ENCODE results near the gene DENND1C.

DNA sequence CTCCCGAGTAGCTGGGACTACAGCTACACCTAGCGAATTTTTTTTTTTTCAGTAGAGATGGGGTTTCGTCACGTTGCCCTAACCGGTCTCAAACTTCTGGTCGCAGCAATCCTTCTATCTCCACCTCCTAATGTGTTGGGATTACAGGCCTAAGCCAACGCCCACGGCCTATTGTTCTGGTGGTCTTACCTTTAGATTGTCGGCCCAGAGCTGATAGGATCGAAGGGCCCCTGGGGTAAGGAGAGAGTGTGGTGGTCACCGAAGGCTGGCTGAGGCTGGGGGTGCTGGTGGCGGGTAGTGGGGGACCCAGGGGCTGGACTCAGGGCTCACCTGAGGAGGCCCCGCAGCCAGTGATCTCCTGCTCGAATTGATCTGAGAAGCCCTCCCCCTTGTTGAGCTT lies 10.5 kb downstream of the DENND1C start:
- TF ChIP-seq, protein P1, sequence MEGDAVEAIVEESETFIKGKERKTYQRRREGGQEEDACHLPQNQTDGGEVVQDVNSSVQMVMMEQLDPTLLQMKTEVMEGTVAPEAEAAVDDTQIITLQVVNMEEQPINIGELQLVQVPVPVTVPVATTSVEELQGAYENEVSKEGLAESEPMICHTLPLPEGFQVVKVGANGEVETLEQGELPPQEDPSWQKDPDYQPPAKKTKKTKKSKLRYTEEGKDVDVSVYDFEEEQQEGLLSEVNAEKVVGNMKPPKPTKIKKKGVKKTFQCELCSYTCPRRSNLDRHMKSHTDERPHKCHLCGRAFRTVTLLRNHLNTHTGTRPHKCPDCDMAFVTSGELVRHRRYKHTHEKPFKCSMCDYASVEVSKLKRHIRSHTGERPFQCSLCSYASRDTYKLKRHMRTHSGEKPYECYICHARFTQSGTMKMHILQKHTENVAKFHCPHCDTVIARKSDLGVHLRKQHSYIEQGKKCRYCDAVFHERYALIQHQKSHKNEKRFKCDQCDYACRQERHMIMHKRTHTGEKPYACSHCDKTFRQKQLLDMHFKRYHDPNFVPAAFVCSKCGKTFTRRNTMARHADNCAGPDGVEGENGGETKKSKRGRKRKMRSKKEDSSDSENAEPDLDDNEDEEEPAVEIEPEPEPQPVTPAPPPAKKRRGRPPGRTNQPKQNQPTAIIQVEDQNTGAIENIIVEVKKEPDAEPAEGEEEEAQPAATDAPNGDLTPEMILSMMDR (IDR thresholded peaks at IDR 0.05; ENCODE audit: low read length) = no peak
- no peak for TF ChIP-seq EZH2 (IDR thresholded peaks at IDR 0.05; ENCODE audit: borderline replicate concordance, low read length)
